VCaP (cell line): Measurements from ENCODE around the gene ZDHHC11.

Source experiments
- H3K27ac ChIP-seq: fragments of 450-650 bp; 2 replicates; pipeline ENCODE4 v1.5.1; 2017
- CTCF ChIP-seq: fragments of 450-650 bp; conservative IDR thresholded peaks from 2 replicates; pipeline ENCODE4 v1.5.1; 2017; ENCODE audit warnings: mild to moderate bottlenecking, moderate library complexity

The ZDHHC11 gene

DNA sequence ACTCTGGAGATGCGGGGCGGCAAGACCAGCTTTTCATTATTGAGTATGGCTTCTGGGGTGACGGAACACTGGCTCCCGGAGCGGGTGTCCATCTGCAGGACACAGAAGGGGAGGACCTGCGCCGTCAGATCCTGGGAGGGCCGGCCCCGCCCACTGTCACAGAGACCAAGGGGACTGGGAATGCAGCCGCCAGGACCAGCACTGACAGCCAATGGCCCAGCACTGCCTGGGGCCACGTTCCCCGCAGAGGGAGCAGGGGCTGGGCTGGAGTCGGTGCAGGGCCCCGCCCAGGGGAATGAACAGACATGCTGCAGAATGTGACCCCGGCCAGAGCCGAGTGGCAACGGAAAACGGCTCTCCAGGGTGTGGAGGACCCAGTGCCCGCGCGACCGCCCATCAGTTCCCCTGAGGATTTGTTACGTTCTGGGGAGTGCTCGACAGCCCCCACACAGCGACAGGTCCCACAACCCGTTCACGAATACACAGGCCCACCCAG lies at the start of gene ZDHHC11:
Gene ZDHHC11 (minus strand): TSS at position 476 of the 496 bp plus-strand sequence. CDS start 384 bp downstream, at position 92.
- TF ChIP-seq CTCF = no peak

GRCh38 chr5:893711-894110 lies 42.9 kb upstream of the ZDHHC11 start:
- no peak for TF ChIP-seq CTCF
- peak overlapping the region; percentile 95; the same call in 1 of the 2 replicates for H3K27ac ChIP-seq

More for the DNA sequence above, at the start of gene ZDHHC11:
- peak within 1 kb of the TSS; percentile 47; the same call in 1 of the 2 replicates for H3K27ac ChIP-seq

GRCh38 chr5:893137-893506 lies 42.3 kb upstream of the ZDHHC11 start:
- H3K27ac ChIP-seq = peak overlapping the region; percentile 95; the same call in 1 of the 2 replicates
- no peak for TF ChIP-seq CTCF

- peak within 1 kb of the TSS; percentile 95 for H3K27ac ChIP-seq
- no peak; the same call in 1 of the 2 replicates for TF ChIP-seq CTCF
Observed at GRCh38 chr5:892394-893136, 41.8 kb upstream of the ZDHHC11 start, which contains the start of the genes BRD9 and TRIP13. BRD9 (minus strand) TSS chr5:892801; CDS start chr5:892657, 144 bp downstream. TRIP13 (plus strand) TSS chr5:892884; CDS start chr5:892999, 115 bp downstream.

GRCh38 chr5:891837-892393 lies 41.1 kb upstream of the ZDHHC11 start:
- H3K27ac ChIP-seq = peak overlapping the region; percentile 95
- TF ChIP-seq CTCF = no peak

- H3K27ac ChIP-seq = peak overlapping the region; percentile 95
- no peak for TF ChIP-seq CTCF
Observed at GRCh38 chr5:891117-891836, 40.5 kb upstream of the ZDHHC11 start.

GRCh38 chr5:889075-889710 lies 38.4 kb upstream of the ZDHHC11 start:
- no peak overlapping the region for H3K27ac ChIP-seq
- TF ChIP-seq CTCF = no peak
